HCT116 (cell line): ENCODE measurements around the gene SLC9A9.

Experiments used
- EZH2 ChIP-seq: fragments of 200-600 bp; sonication (generic); IDR thresholded peaks from 2 replicates; pipeline ENCODE4 v1.6.1; 2017; ENCODE audit warnings: antibody characterized with exemption, mixed run types
- JUND ChIP-seq: IDR thresholded peaks from 2 replicates; pipeline ENCODE4 v1.6.1; 2012

GRCh38 chr3:143693506-143693905 lies 154.8 kb downstream of the SLC9A9 start:
- no peak for TF ChIP-seq JUND
- TF ChIP-seq EZH2: no peak
